Measurements from ENCODE around the gene LARGE2. TPM values are rescaled to one million over a fixed set of nuclear protein-coding genes. Genes with fewer than 3 reads are reported as not detected.
A peak's percentile ranks its signal among the peaks of the same experiment; 100 is the strongest.
"Not testable (repeated sequence)": the region's sequence is repeated elsewhere in the genome, so short reads cannot be mapped to it uniquely, and the experiment has no call there.

LARGE2 gene
- polyA plus RNA-seq, 6 donors from 2014 or later, result 30.6 to 84.4 (median 37.4) TPM

- not testable (repeated sequence) for H3K36me3 Mint-ChIP-seq; DNase-seq; ATAC-seq (ENCODE audit: low read depth in 2 of 2); H3K9me3 Mint-ChIP-seq
- Mint-ChIP-seq H3K27ac (peak overlapping the region in 5 of 6 donors; percentile 53 to 88 (median 80)), H3K4me1 (peaks cover 14 to 20% (median 17%) of the 10 kb centered on the region in 3 donors), H3K4me3 (peak overlapping the region; percentile 61 to 87 (median 78)), H3K27me3 (peaks cover 0 to 32% (median 10%) of the 10 kb centered on the region in 3 donors)
Observed at GRCh38 chr11:45900175-45900800, 22.2 kb upstream of the LARGE2 start.

- H3K4me1 Mint-ChIP-seq, result peaks cover 14 to 23% (median 17%) of the 10 kb centered on the region in 3 donors
- no peak for DNase-seq
Observed at GRCh38 chr11:45900916-45901617, 21.4 kb upstream of the LARGE2 start.

GRCh38 chr11:45901626-45902025 is 20.8 kb upstream of the LARGE2 start:
- ATAC-seq (ENCODE audit: low read depth in 2 of 2) (no peak), DNase-seq (no peak)
- Mint-ChIP-seq H3K4me3 (peak overlapping the region; percentile 25 to 87 (median 75)), H3K36me3 (no peaks in the 10 kb centered on the region), H3K27me3 (peaks cover 0 to 20% (median 9%) of the 10 kb centered on the region in 3 donors), H3K9me3 (no peaks in the 10 kb centered on the region), H3K4me1 (peaks cover 17 to 29% (median 21%) of the 10 kb centered on the region in 3 donors), H3K27ac (peak overlapping the region in 2 of 6 donors; percentile 41 to 56)

More at GRCh38 chr11:45900916-45901617, 21.4 kb upstream of the LARGE2 start:
- peaks cover 0 to 24% (median 9%) of the 10 kb centered on the region in 3 donors for H3K27me3 Mint-ChIP-seq
- no peaks in the 10 kb centered on the region for H3K9me3 Mint-ChIP-seq
- H3K36me3 Mint-ChIP-seq, result no peaks in the 10 kb centered on the region
- H3K27ac Mint-ChIP-seq, result peak overlapping the region in 5 of 6 donors; percentile 27 to 81 (median 73)
- no peak for ATAC-seq (ENCODE audit: low read depth in 2 of 2)
- H3K4me3 Mint-ChIP-seq, result peak overlapping the region; percentile 61 to 87 (median 78)

GRCh38 chr11:45902452-45903380 is 19.7 kb upstream of the LARGE2 start:
- Mint-ChIP-seq H3K27me3 (peaks cover 0 to 18% (median 6%) of the 10 kb centered on the region in 3 donors), H3K4me1 (peaks cover 20 to 30% (median 21%) of the 10 kb centered on the region in 3 donors), H3K4me3 (peak overlapping the region in 1 of 8 donors; percentile 21), H3K9me3 (no peaks in the 10 kb centered on the region), H3K27ac (peak overlapping the region in 1 of 6 donors; percentile 57), H3K36me3 (no peaks in the 10 kb centered on the region)
- no peak for ATAC-seq (ENCODE audit: low read depth in 2 of 2)
- no peak for DNase-seq

- peaks cover 16 to 30% (median 19%) of the 10 kb centered on the region in 3 donors for H3K4me1 Mint-ChIP-seq
Observed at GRCh38 chr11:45904309-45904915, 18.0 kb upstream of the LARGE2 start.

GRCh38 chr11:45905095-45905494 is 17.4 kb upstream of the LARGE2 start:
- H3K9me3 Mint-ChIP-seq, result no peaks in the 10 kb centered on the region
- DNase-seq, result no peak
- no peak overlapping the region for H3K27ac Mint-ChIP-seq
- no peaks in the 10 kb centered on the region for H3K36me3 Mint-ChIP-seq
- peaks cover 15 to 26% (median 15%) of the 10 kb centered on the region in 3 donors for H3K4me1 Mint-ChIP-seq
- peak overlapping the region in 1 of 8 donors; percentile 12 for H3K4me3 Mint-ChIP-seq
- no peak for ATAC-seq (ENCODE audit: low read depth in 2 of 2)
- peaks cover 0 to 7% (median 0%) of the 10 kb centered on the region in 3 donors for H3K27me3 Mint-ChIP-seq

More at GRCh38 chr11:45904309-45904915, 18.0 kb upstream of the LARGE2 start:
- Mint-ChIP-seq H3K27me3 (peaks cover 0 to 7% (median 0%) of the 10 kb centered on the region in 3 donors), H3K27ac (peak overlapping the region in 2 of 6 donors; percentile 52 to 57), H3K36me3 (no peaks in the 10 kb centered on the region), H3K4me3 (peak overlapping the region in 2 of 8 donors; percentile 47 to 64), H3K9me3 (no peaks in the 10 kb centered on the region)
- no peak for DNase-seq
- ATAC-seq (ENCODE audit: low read depth in 2 of 2), result no peak

GRCh38 chr11:45905576-45905975 is 16.9 kb upstream of the LARGE2 start:
- Mint-ChIP-seq H3K4me1 (peaks cover 14 to 23% (median 14%) of the 10 kb centered on the region in 3 donors), H3K4me3 (peak overlapping the region in 1 of 8 donors; percentile 12), H3K27ac (peak overlapping the region in 1 of 6 donors; percentile 75)
- ATAC-seq (ENCODE audit: low read depth in 2 of 2), result peak; percentile 11 to 21
- not testable (repeated sequence) for H3K27me3 Mint-ChIP-seq, DNase-seq, H3K9me3 Mint-ChIP-seq, H3K36me3 Mint-ChIP-seq

- Mint-ChIP-seq H3K27ac (peak overlapping the region in 2 of 6 donors; percentile 63 to 82), H3K27me3 (no peaks in the 10 kb centered on the region), H3K9me3 (no peaks in the 10 kb centered on the region), H3K4me3 (no peak overlapping the region), H3K4me1 (peaks cover 10 to 19% (median 11%) of the 10 kb centered on the region in 3 donors), H3K36me3 (peaks cover 0 to 4% of the 10 kb centered on the region in 2 donors)
- DNase-seq, result no peak
- peak in 1 of 2 donors; percentile 8 for ATAC-seq (ENCODE audit: low read depth in 2 of 2)
Observed at GRCh38 chr11:45906096-45906682, 16.3 kb upstream of the LARGE2 start.

GRCh38 chr11:45906965-45907611 is 15.4 kb upstream of the LARGE2 start, which contains the start of gene FREY1:
Gene FREY1, minus strand, starts transcription at chr11:45907271. Its CDS starts 26 bp downstream, at chr11:45907245.
- H3K27me3 Mint-ChIP-seq, result no peaks in the 10 kb centered on the region
- peak within 1 kb of the TSS in 3 of 6 donors; percentile 63 to 82 (median 80) for H3K27ac Mint-ChIP-seq
- H3K4me3 Mint-ChIP-seq, result peak within 1 kb of the TSS in 1 of 8 donors; percentile 15
- ATAC-seq (ENCODE audit: low read depth in 2 of 2), result no peak
- DNase-seq, result no peak
- H3K4me1 Mint-ChIP-seq, result peaks cover 10 to 19% (median 11%) of the 10 kb centered on the region in 3 donors
- H3K9me3 Mint-ChIP-seq, result no peaks in the 10 kb centered on the region
- H3K36me3 Mint-ChIP-seq, result peaks cover 0 to 7% of the 10 kb centered on the region in 2 donors

GRCh38 chr11:45907911-45908370 is 14.5 kb upstream of the LARGE2 start:
- DNase-seq (no peak), ATAC-seq (ENCODE audit: low read depth in 2 of 2) (no peak)
- Mint-ChIP-seq H3K27me3 (no peaks in the 10 kb centered on the region), H3K36me3 (peaks cover 0 to 7% of the 10 kb centered on the region in 2 donors), H3K27ac (peak overlapping the region in 2 of 6 donors; percentile 34 to 41), H3K4me1 (peaks cover 10 to 19% (median 11%) of the 10 kb centered on the region in 3 donors), H3K4me3 (no peak overlapping the region), H3K9me3 (no peaks in the 10 kb centered on the region)

GRCh38 chr11:45909594-45910475 is 12.6 kb upstream of the LARGE2 start:
- Mint-ChIP-seq H3K9me3 (no peaks in the 10 kb centered on the region), H3K4me3 (peak overlapping the region in 1 of 8 donors; percentile 2), H3K27ac (peak overlapping the region in 1 of 6 donors; percentile 20), H3K4me1 (peaks cover 11 to 24% (median 19%) of the 10 kb centered on the region in 3 donors), H3K36me3 (peaks cover 0 to 12% of the 10 kb centered on the region in 2 donors), H3K27me3 (no peaks in the 10 kb centered on the region)
- ATAC-seq (ENCODE audit: low read depth in 2 of 2), result no peak
- DNase-seq, result no peak

Measured in naive B cell (primary cell).